Measurements from ENCODE around the gene TNFAIP2. TPM values are rescaled to one million over a fixed set of nuclear protein-coding genes. Genes with fewer than 3 reads are reported as not detected.

The TNFAIP2 gene
- polyA plus RNA-seq, 10 donors, result 38.5 to 82.1 (median 53.0) TPM

DNA sequence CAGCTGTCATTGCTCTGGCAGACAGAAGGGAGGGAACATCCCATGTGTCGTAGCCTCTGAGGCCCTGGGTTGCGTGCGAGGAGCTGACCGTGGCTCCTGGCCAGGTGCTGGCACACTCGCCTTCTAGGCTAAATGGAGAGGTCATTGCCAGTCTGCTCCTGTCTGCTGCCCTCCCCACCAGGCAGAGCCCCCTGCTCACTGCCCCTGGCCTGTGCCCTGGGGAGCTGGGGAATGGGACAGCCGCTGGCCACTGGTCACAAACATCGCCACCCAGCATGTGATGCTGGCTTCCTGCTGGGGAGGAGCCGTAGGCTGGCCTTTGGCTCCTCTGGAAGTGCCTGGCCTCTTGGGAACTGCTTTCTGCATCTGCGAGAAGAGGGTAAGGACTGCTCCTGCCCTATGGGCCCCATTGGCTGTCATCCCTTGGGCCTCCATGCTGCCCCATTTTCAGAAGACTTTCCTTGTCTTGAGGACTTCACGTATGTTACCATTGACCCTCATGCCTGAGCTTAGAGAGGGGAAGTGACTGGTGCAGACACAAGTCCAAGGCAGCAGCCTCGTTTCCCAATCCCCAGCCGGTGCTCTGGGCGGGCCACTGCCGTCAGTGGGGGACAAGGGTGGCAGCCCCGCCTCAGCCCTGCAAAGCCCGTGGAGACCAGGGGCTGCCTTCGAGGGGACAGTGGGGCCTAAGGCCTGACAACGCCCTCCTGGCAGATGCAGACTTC lies 2.0 kb upstream of the TNFAIP2 start:
- DNase-seq, result peak in 1 of 3 donors; percentile 89

DNA sequence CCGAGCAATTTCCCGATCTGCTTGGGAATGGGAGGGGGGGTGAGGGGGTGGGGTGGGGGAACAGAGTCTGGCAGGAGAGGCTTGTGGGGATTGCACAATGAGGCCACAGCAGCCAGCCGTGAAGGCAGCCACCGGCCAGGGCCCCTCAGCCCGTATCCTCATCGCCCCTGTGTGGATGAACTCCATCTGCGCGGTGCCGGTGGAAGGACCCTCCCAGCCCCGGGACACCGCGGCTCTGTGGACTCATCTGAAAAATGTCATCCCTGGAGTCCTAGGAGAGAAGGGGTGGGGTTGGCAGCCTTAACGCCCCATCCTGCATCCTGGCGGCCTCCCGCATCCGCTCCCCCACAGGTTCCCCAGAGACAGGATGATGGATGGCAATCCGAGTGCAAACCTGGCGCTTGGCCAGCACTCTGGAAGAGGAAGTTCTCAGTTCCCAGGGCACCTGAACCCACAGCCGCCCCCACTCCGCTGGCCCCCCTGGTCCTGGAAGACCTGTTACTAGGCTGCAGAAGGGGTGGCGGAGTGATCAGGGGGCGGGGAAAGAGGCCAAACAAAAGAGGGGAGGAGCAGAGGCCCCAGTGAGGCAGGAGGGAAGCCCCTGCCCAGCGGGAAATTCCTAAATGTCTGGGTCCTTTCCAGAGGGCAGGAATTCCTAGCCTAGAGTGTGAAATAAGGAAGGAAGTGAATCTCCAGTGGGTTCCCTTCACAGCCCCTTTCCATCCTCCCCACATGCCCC lies 1.2 kb upstream of the TNFAIP2 start:
- DNase-seq, result peak; percentile 78 to 96 (median 90)

DNA sequence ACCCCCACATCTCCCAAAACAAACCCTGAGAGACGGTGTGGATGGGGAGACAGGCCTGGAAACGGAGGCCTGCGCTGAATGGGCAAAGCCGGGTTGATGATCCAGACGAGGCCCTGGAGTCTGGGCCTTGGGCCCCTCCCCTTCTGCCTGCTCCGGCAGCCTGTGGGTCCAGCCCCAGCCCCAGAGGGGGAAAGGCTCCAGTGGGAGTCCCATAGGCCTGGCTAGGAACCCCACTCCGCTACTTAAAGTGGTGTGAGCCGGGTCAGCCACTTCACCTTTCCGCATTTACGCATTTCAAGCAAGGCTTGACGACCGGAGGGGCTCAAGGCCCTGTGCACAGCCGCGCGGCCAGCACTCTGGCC lies 695 bp upstream of the TNFAIP2 start:
- DNase-seq, result peak in 2 of 3 donors; percentile 34 to 93

DNA sequence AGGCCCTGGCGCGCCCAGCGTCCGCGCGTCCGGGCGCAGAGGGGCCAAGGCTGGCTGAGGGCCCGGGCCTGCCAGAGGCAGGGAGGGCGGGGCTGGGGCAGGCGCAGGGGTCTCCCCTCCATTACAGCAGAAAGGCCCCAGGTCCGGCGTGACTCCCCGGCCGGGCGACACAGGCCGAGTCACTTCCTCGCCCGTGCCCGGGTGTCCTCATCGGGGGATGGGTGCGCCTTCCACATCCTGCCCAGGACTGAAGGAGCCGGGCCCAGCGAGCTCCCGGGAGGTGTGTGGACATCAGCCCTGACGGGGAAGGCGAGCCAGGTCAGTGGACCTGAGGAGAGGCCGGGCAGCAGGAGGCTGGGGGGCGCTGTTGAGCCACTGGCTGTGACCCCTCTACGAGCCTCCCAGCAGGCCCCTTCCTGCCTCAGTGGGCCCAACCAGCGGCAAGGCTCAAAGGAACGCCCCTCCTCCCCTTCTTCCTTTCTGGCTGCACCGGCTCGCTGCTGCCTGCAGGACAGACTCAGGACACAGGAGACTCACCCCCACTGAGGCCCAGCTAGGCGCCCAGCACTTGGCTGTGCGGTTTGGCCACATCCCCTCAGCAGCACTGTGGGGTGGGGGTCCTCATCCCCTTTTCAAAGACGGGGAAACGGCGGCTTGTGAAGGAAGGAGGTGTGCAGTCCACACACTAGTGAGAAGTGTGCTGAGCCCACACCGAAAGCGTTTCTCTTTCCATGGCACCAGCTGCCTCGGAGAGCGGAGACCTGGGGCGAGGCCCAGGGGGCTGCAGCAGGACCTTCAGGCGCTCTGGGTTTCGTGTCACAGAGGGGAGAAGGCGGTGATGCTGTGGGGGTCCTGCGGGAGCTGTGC lies 606 bp downstream of the TNFAIP2 start:
- peak in 1 of 3 donors; percentile 79 for DNase-seq

DNA sequence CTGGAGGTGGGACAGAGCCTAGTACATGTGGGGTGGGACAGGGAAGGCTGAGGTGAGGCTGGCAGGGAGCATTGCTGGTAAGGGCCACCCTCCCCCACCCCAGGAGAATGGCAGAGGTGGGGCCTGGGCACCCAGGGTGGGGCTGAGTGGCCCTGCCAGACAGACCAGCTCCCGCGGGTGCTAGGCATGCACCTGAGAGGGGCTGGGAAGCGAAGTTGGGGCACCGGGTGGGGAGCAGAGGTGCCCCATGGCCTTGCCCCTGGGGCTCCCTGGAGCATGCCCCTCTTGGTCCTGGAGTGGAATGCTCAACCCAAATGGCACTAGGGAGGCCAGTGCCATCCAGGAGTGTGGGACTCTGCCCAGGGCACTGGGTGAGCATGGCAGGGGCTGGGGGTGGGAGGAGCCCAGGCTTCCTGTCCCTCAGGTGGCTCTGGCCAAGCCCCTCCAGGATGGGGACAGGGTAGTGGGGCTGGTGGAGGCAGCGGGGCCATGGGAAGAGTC lies 1.3 kb downstream of the TNFAIP2 start:
- DNase-seq, result no peak

DNA sequence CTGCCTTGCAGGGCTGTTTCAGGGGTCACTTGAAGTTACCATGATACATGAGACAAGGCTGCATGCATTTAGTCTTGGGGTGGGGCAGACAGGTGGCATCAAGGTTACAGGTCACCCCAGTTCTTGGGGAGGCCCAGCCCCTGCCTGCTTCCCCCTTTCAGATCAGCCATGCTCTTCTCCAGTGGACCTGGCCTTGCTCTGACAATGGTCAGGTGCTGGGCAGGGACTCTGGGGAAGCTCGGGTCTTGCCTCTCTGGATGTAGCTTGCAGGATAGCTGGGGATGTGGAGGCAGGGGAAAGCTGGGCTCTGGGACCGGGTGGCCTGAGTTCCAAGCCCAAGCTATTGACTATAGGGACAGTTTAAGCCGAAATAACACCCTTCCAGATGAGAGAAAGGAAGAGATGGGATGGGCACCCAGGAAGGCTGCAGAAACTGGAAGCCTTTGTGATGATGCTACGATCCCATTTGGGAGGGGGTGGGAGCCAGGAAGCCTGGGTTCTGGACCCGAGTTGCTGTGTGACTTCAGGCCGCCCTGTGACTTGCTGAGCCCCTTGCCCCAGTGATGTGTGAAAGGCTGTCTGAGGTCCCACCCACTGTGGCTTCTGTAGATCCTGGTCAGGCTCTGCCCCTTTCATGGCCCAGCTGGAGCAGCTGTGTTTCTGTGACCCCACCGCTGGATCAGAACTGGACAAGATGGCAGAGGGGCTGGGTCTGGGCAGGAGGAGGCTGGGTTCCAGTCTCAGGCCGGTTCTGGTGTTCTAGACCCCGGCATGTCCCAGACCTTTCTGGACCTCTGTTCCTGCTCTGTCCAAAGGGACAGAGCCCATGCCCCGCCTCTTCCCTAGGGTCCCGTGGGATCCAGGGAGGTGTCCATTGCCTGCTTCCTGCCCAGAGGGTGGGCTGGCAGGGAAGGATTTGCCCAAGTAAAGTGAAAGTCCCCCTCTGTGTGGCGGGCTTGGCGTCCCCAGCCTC lies 2.1 kb downstream of the TNFAIP2 start:
- DNase-seq, result no peak

DNA sequence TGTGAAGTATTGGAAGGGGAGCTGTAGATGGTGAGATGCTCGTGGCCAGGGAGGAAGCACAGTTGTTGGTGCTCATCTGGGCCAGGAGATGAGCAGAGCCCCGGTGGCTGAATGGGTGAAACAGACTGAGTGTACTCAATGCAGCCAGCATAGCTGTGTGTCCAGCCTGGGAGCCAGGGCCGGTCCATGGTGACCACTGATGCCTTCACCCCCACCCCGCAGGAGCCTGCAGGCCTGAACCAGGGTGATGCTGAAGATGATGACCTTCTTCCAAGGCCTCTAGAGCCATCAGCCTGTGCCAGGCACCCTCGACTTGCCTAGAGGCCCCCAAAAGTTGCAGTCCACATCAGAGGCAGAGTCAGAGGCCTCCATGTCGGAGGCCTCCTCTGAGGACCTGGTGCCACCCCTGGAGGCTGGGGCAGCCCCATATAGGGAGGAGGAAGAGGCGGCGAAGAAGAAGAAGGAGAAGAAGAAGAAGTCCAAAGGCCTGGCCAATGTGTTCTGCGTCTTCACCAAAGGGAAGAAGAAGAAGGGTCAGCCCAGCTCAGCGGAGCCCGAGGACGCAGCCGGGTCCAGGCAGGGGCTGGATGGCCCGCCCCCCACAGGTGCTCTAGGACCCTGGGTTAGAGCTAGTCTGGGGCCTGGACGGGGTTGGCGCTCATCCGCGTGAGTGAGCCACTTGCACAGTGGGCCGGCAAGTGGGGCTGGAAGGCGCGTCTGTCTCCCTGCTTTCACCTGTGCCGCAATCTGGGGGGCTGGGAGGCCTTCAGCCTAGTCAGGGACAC lies 3.0 kb downstream of the TNFAIP2 start:
- no peak for DNase-seq

DNA sequence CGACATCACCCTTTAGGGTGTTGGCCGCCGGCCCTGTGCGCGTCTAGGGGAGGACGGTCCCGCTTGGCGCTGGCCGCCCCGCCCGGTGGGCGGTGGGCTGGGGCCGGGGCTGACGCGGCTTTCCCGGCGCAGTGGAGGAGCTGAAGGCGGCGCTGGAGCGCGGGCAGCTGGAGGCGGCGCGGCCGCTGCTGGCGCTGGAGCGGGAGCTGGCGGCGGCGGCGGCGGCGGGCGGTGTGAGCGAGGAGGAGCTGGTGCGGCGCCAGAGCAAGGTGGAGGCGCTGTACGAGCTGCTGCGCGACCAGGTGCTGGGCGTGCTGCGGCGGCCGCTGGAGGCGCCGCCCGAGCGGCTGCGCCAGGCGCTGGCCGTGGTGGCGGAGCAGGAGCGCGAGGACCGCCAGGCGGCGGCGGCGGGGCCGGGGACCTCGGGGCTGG lies 3.6 kb downstream of the TNFAIP2 start:
- DNase-seq, result peak in 1 of 3 donors; percentile 77

DNA sequence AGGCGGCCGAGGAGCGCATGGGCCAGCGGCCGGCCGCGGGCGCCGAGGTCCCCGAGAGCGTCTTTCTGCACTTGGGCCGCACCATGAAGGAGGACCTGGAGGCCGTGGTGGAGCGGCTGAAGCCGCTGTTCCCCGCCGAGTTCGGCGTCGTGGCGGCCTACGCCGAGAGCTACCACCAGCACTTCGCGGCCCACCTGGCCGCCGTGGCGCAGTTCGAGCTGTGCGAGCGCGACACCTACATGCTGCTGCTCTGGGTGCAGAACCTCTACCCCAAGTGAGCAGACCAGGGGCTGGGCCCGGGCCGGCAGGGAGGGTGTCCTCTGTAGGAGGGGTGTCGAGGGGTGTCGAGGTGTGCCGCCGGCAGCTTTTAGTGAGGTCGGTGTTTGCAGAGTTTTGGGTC lies 4.1 kb downstream of the TNFAIP2 start:
- no peak for DNase-seq

DNA sequence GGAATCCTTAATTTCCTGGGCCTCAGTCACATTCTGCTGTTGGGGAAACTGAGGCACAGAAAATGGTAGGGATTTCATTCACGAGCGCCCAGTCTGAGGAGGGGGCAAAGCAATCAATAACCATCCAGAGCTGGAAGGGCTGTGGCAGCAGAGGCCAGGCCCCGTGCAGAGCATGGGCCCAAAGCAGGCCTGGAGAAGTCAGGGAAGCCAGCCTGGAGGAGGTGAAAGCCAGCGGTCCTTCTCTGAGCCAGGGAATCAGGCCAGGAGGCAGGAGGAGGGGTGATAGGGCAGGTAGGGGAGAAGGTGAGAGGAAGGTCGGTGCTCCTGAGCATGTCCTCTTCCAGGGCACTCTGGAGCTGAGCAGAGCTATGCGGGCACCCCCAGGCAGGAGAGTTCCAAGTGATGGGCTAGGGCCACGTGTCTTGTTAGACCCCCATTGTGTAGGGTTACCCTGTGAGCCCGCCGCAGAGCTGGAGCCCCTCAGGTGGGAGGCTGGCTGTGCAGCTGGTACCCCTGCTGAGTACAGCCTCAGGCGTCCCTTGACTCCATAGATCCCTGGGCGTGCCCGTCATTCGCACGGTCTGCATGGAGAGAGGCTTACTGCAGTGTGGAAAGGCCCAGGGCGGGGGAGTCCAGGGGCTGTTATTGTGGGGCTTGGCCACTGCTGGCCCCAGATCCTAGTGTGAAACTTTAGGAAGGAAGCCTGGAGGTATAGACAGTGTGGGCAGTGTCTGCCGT lies 4.8 kb downstream of the TNFAIP2 start:
- DNase-seq, result no peak

DNA sequence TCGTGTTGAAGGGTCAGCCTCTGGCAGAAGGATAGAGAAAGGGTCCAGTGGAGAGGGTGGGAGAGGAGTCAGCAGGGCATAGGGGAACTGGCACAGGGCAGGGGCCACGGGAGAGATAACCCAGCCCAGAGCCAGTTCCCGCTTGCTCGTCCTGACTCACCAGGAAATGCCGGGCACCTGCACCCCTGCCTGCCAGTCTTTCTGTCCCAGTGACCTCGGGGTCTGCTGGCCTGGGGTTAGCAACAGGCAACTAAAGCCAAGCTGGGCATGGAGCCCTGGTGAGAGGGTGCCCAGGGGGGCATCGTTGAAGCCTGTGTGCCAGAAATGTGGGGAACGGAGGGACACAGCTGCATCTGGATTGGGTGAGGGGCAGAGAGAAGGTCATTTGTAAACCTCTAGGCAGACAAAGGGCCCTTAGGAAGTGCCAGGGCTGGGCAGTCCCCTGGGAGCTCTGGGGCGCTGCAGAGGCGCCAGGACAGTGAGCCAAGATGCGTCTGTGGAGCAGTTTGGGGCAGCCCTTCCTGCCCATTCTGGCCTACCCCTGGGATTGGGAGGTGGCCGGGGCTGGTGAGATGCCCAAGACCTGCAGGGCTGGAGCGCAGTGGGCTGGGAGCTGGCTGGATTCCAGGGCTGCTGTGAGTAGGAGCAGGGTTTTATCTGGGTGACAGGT lies 5.5 kb downstream of the TNFAIP2 start:
- no peak for DNase-seq

DNA sequence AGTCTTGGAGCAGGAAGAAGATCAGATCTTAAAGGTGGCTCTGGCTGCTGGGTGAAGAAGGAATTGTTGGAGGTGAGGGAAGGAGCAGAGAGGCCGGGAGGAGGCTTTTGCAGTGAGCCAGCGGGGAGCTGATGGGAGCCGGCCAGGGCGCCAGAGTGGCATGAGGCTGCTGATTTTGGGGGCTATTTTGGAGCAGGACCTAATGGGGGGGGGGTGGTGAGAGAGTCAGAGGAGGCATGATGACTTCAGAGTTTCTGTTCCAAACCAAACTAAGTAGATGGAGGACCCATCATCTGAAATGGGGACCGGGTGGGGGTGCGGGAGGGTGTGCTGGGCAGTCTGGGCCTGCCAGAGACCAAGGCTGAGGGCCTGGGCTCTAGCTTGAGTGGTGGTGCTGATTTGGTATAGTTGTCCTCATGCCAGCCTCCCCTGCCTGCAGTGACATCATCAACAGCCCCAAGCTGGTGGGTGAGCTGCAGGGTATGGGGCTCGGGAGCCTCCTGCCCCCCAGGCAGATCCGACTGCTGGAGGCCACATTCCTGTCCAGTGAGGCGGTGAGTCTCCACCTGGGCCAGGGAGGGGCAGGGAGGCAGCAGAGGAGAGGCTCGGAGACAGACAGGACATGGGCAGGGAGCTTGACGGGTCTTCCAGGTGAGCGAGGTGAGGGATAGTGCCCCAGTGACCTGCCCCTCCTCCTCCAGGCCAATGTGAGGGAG lies 6.2 kb downstream of the TNFAIP2 start:
- DNase-seq, result no peak

DNA sequence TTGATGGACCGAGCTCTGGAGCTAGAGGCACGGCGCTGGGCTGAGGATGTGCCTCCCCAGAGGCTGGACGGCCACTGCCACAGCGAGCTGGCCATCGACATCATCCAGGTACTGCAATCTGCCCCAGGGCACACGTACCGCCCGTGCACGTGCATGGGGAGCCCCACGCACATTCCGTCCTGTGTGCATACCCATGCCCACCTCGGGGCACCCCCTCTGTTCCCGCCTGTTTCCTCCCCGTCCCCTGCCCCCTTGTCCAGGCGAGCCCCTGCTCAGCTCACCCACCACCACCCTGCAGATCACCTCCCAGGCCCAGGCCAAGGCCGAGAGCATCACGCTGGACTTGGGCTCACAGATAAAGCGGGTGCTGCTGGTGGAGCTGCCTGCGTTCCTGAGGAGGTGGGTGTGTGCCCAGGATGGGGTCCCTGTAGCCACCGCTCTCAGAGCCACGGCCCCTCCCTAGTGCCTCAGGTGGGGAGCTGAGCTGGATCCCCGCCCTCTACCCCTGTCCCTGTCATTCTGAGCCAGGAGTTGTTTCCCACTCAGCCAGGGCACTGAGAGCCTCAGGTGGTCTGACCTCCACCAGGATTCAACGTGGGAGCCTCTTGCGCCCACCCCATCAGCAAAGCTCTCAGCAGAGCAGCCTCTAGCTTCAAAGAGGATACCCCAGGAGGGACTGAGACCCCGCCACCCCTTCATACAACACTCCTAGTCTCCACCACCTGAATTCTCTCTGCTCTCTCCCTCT lies 6.9 kb downstream of the TNFAIP2 start:
- DNase-seq, result no peak

DNA sequence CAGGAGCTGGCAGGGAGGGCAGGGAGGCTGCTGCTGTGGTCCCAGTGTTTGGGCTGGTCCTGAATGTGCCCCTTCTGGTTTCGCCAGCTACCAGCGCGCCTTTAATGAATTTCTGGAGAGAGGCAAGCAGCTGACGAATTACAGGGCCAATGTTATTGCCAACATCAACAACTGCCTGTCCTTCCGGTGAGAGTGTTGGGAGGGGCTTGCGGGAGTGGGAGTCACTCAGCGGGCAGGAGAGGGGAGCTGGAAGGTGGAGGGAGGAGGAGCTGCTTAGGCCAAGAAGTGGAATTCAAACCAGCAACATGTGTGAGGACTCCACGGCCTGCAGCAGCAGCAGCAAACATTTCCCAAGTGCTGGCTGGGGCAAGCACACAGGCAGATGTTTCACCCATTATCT lies 7.7 kb downstream of the TNFAIP2 start:
- peak in 2 of 3 donors; percentile 32 to 63 for DNase-seq

DNA sequence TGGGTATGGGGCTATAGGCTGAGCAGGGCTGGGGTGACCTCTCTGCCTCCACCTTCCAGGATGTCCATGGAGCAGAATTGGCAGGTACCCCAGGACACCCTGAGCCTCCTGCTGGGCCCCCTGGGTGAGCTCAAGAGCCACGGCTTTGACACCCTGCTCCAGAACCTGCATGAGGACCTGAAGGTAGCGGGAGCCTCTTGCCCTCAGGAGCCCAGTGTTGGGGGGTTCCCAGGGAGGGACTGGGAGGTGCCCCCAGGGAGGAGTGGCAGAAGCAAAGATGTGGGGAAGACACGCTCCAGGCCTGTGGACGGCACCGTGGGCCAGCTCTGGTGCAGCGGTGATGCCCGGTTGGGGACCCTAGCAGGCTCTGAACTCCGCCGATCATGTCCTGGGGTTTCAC lies 8.3 kb downstream of the TNFAIP2 start:
- DNase-seq, result no peak

DNA sequence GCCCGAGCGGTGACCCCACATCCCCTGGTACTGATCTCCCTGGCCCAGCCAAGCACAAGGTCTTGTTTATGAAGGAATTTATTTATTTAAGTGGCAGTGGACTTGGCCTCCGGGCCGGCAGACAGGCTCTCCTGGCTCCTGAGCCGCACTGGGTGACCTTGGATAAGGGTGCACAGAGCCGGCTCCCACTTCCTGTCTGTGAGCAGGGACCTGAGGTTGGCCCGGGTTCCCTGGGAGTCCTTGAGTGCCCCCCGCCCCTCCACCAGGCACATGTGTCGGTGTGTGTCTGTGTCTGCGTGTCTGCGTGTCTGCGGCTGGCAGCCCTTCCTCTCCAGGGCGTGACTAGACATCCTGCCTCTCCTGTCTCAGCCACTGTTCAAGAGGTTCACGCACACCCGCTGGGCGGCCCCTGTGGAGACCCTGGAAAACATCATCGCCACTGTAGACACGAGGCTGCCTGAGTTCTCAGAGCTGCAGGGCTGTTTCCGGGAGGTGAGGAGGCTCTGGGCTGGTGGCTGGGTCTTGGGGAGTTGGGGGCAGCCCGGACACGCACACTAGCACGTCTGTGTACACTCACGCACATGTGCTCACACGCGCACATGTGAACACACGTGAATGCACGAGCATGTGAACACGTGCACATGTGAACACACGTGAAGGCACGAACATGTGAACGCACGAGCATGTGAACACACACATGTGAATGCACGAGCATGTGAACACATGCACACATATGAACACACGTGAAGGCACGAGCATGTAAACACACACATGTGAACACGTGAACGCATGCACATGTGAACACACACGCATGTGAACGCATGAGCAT lies 9.3 kb downstream of the TNFAIP2 start:
- no peak for DNase-seq

All from muscle of back (tissue), 11 donors.